ENCODE results near the gene C19orf67.

GRCh38 chr19:14097532-14098151 lies 12.1 kb upstream of the C19orf67 start:
- TF ChIP-seq CTCF (IDR thresholded peaks at IDR 0.05) (peak in 5 of 6 experiments; percentile 21 to 37 (median 29)), POLR2A (IDR thresholded peaks at IDR 0.05) (no peak)
